ENCODE data around the gene DNAH17. TPM values are rescaled to one million over a fixed set of nuclear protein-coding genes. Genes with fewer than 3 reads are reported as not detected.

The DNAH17 gene
- total and polyA plus RNA-seq, 4 experiments from 2014 or later: 0.49 to 1.0 (median 0.78) TPM; not detected in 1

DNA sequence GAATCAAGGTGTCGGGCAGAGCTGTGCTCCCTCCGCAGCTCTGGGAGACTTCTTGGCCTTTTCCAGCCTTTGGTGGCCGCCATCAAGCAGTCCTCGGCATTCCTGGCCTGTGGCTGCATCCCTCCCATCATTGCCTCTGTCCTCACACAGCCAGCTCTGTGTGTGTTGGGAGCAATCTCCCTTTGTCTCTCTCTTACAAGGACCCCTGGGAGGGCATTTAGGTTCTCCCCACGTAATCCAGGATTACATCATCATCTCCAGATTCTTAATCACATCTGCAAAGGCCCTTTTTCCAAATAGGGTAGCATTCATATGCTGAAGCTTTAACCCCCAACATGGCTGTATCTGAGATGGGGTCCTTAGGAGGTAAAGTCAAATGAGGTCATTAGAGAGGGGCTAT, 4.1 kb upstream of the DNAH17 start:
- H3K9me3 ChIP-seq (ENCODE audit: control insufficient read depth in 1 of 2, low read length in 2 of 2): no peaks in the 10 kb centered on the region
- no peak overlapping the region for H3K27ac ChIP-seq (ENCODE audit: low read depth, low read length)
- ChIA-PET CTCF (ENCODE audit: partially characterized antibody) (interaction anchor here (1.1 kb wide), 1 partner anchor 12 kb away, joined by 3 read pairs; no protein-coding TSS in a partner anchor), POLR2A (ENCODE audit: partially characterized antibody) (interaction anchor here (0.7 kb wide), 1 partner anchor 140 kb away, joined by 3 read pairs; no protein-coding TSS in a partner anchor)
- no peak overlapping the region for H3K4me3 ChIP-seq (ENCODE audit: low read length in 2 of 2)
- H3K36me3 ChIP-seq (ENCODE audit: insufficient read depth, low read length): no peaks in the 10 kb centered on the region
- H3K36me3 Mint-ChIP-seq: no peaks in the 10 kb centered on the region
- no peaks in the 10 kb centered on the region for H3K4me1 ChIP-seq (ENCODE audit: insufficient read depth, low read length)
- H3K9me3 Mint-ChIP-seq: no peaks in the 10 kb centered on the region
- peaks cover 0 to 2% (median 0%) of the 10 kb centered on the region in 4 donors for H3K4me1 Mint-ChIP-seq
- H3K27ac Mint-ChIP-seq: no peak overlapping the region
- peaks cover 2 to 7% of the 10 kb centered on the region in 2 donors for H3K27me3 Mint-ChIP-seq
- H3K27me3 ChIP-seq (ENCODE audit: insufficient read depth, low read length): no peaks in the 10 kb centered on the region
- intact Hi-C loops (cut with micrococcal nuclease): no loop called here
- DNase-seq: no peak
- H3K4me3 Mint-ChIP-seq: no peak overlapping the region

DNA sequence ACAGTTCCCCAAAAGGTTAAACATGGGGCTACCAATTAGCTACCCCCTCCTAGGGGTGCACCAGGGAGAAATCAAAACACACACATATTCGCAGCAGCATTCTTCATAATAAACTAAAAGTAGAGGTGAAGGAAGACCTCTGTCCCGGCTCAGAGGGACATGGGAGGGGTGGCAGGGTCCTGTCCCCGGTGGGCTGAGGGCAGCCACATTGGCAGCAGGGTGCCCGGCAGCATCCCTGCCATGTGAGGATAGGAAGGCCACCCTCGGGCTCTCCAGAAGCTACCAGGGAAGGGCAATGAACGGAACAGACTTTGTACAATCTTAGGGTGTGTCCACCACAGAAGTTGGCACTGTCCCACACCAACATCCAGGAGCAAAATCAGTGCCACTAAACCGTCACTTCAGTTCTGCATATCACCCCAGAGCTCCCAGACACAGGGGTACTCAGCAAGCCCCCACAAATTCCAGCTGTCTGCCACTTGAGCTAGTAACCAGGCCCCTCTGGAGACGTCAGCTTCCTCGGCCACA, 3.1 kb upstream of the DNAH17 start:
- Histone ChIP-seq H3K9me3 (ENCODE audit: control insufficient read depth in 1 of 2, low read length in 2 of 2) (no peaks in the 10 kb centered on the region), H3K27me3 (ENCODE audit: insufficient read depth, low read length) (no peaks in the 10 kb centered on the region), H3K36me3 (ENCODE audit: insufficient read depth, low read length) (no peaks in the 10 kb centered on the region), H3K4me3 (ENCODE audit: low read length in 2 of 2) (no peak overlapping the region), H3K4me1 (ENCODE audit: insufficient read depth, low read length) (no peaks in the 10 kb centered on the region), H3K27ac (ENCODE audit: low read depth, low read length) (no peak overlapping the region)
- CTCF ChIA-PET (ENCODE audit: partially characterized antibody): interaction anchor here (1.1 kb wide), 1 partner anchor 11 kb away, joined by 3 read pairs; no protein-coding TSS in a partner anchor
- Mint-ChIP-seq H3K27me3 (peaks cover 2 to 7% of the 10 kb centered on the region in 2 donors), H3K9me3 (no peaks in the 10 kb centered on the region), H3K27ac (no peak overlapping the region), H3K4me1 (peaks cover 0 to 2% (median 0%) of the 10 kb centered on the region in 4 donors), H3K36me3 (no peaks in the 10 kb centered on the region), H3K4me3 (no peak overlapping the region)
- DNase-seq: no peak
- POLR2A ChIA-PET (ENCODE audit: partially characterized antibody): no interaction called here
- intact Hi-C loops (cut with micrococcal nuclease): no loop called here

GRCh38 chr17:78576389-78577112, 645 bp downstream of the DNAH17 start:
- no peaks in the 10 kb centered on the region for H3K27me3 Mint-ChIP-seq
- Histone ChIP-seq H3K4me3 (ENCODE audit: low read length in 2 of 2) (no peak overlapping the region), H3K4me1 (ENCODE audit: insufficient read depth, low read length) (no peaks in the 10 kb centered on the region), H3K27ac (ENCODE audit: low read depth, low read length) (no peak overlapping the region), H3K27me3 (ENCODE audit: insufficient read depth, low read length) (no peaks in the 10 kb centered on the region), H3K36me3 (ENCODE audit: insufficient read depth, low read length) (no peaks in the 10 kb centered on the region), H3K9me3 (ENCODE audit: control insufficient read depth in 1 of 2, low read length in 2 of 2) (no peaks in the 10 kb centered on the region)
- POLR2A ChIA-PET (ENCODE audit: partially characterized antibody): no interaction called here
- H3K4me1 Mint-ChIP-seq: no peaks in the 10 kb centered on the region
- H3K36me3 Mint-ChIP-seq: no peaks in the 10 kb centered on the region
- H3K27ac Mint-ChIP-seq: no peak overlapping the region
- CTCF ChIA-PET (ENCODE audit: partially characterized antibody): interaction anchor here (0.5 kb wide), 1 partner anchor 131 kb away, joined by 3 read pairs; no protein-coding TSS in a partner anchor
- no peak overlapping the region for H3K4me3 Mint-ChIP-seq
- H3K9me3 Mint-ChIP-seq: no peaks in the 10 kb centered on the region
- intact Hi-C loops (cut with micrococcal nuclease): no loop called here
- DNase-seq: no peak

GRCh38 chr17:78575899-78576298, 1.3 kb downstream of the DNAH17 start:
- Histone ChIP-seq H3K27me3 (ENCODE audit: insufficient read depth, low read length) (no peaks in the 10 kb centered on the region), H3K36me3 (ENCODE audit: insufficient read depth, low read length) (no peaks in the 10 kb centered on the region), H3K4me3 (ENCODE audit: low read length in 2 of 2) (no peak overlapping the region), H3K9me3 (ENCODE audit: control insufficient read depth in 1 of 2, low read length in 2 of 2) (no peaks in the 10 kb centered on the region), H3K4me1 (ENCODE audit: insufficient read depth, low read length) (no peaks in the 10 kb centered on the region), H3K27ac (ENCODE audit: low read depth, low read length) (no peak overlapping the region)
- H3K27me3 Mint-ChIP-seq: peaks cover 0 to 2% of the 10 kb centered on the region in 2 donors
- ChIA-PET CTCF (ENCODE audit: partially characterized antibody) (no interaction called here), POLR2A (ENCODE audit: partially characterized antibody) (no interaction called here)
- H3K9me3 Mint-ChIP-seq: no peaks in the 10 kb centered on the region
- H3K4me1 Mint-ChIP-seq: no peaks in the 10 kb centered on the region
- no peaks in the 10 kb centered on the region for H3K36me3 Mint-ChIP-seq
- intact Hi-C loops (cut with micrococcal nuclease): no loop called here
- no peak overlapping the region for H3K4me3 Mint-ChIP-seq
- DNase-seq: no peak
- peak overlapping the region in 1 of 7 donors; percentile 31 for H3K27ac Mint-ChIP-seq

GRCh38 chr17:78575340-78575739, 1.9 kb downstream of the DNAH17 start:
- Mint-ChIP-seq H3K27ac (peak overlapping the region in 2 of 7 donors; percentile 19 to 47), H3K36me3 (no peaks in the 10 kb centered on the region), H3K4me3 (no peak overlapping the region), H3K27me3 (peaks cover 0 to 4% of the 10 kb centered on the region in 2 donors), H3K4me1 (no peaks in the 10 kb centered on the region), H3K9me3 (no peaks in the 10 kb centered on the region)
- no peaks in the 10 kb centered on the region for H3K27me3 ChIP-seq (ENCODE audit: insufficient read depth, low read length)
- H3K36me3 ChIP-seq (ENCODE audit: insufficient read depth, low read length): no peaks in the 10 kb centered on the region
- H3K27ac ChIP-seq (ENCODE audit: low read depth, low read length): no peak overlapping the region
- ChIA-PET POLR2A (ENCODE audit: partially characterized antibody) (no interaction called here), CTCF (ENCODE audit: partially characterized antibody) (no interaction called here)
- no peaks in the 10 kb centered on the region for H3K9me3 ChIP-seq (ENCODE audit: control insufficient read depth in 1 of 2, low read length in 2 of 2)
- DNase-seq: no peak
- intact Hi-C loops (cut with micrococcal nuclease): no loop called here
- no peaks in the 10 kb centered on the region for H3K4me1 ChIP-seq (ENCODE audit: insufficient read depth, low read length)
- no peak overlapping the region for H3K4me3 ChIP-seq (ENCODE audit: low read length in 2 of 2)

DNA sequence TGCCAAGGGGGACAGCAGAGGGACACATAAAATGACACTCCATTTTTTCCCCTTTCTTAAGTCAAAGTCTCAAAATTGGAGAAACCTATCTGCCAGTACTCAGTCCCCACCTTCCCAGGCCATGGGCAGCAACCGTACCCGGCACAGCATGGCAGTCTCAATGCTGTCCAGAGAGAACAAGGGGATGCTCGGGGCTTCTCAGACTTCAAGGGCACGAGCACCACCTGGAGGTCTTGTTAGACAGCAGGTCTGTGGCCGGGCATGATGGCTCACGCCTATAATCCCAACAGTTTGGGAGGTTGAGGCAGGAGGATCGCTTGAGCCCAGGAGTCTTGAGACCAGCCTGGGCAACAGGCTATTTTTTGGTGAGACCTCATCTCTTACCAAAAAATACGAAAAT, 3.2 kb downstream of the DNAH17 start:
- DNase-seq: peak in 1 of 5 donors; percentile 4
- H3K9me3 Mint-ChIP-seq: no peaks in the 10 kb centered on the region

DNA sequence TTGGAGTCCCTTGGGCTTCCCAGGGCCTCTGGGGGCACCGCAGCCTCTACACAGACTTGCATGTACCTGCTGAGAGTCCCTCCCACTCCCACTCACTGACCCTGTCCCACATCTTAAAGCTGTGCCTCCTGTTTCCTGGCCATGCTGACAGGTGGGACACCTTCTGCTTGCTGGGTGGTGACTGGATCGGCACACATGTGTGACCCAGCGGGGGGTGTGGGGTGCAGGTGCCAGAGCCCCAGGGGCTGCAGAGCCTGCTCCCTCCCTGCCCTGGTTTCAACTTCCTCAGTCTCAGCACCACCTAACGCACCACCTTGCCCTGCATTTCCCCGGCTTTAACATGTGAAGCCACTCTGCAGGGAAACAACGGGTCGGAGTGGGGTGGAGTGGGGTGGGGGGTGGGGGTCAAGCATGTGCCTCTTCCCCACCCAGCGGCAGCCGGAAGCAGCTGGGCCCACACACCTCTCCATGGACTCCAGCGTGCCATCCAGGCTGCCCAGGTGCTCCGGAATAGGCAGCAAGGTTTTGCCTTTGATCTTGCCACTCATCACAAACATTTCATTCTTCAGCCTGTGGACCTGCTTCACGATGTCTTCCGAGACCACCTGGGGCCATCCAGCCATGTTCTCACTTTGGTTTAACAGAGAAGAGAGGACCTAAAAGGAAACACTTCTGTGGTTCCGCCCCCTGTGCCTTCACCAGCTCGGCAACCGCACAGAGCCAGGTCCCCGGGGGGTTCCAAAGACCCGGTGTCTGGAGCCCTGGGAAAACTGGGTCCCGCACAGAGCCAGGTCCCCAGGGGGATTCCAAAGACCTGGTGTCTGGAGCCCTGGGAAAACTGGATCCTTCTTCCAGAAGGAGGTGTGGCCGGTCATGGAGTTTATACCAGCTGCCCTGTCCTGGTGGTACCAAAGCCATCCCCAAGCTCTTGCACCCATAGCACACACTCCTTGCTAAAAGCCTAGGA, 4.7 kb downstream of the DNAH17 start:
- POLR2A ChIA-PET (ENCODE audit: partially characterized antibody): no interaction called here

More for the DNA sequence above, 3.2 kb downstream of the DNAH17 start:
- Histone ChIP-seq H3K4me3 (ENCODE audit: low read length in 2 of 2) (no peak overlapping the region), H3K4me1 (ENCODE audit: insufficient read depth, low read length) (no peaks in the 10 kb centered on the region), H3K27me3 (ENCODE audit: insufficient read depth, low read length) (no peaks in the 10 kb centered on the region), H3K9me3 (ENCODE audit: control insufficient read depth in 1 of 2, low read length in 2 of 2) (no peaks in the 10 kb centered on the region), H3K36me3 (ENCODE audit: insufficient read depth, low read length) (no peaks in the 10 kb centered on the region), H3K27ac (ENCODE audit: low read depth, low read length) (no peak overlapping the region)
- no peaks in the 10 kb centered on the region for H3K4me1 Mint-ChIP-seq
- intact Hi-C loops (cut with micrococcal nuclease): no loop called here
- no peak overlapping the region for H3K27ac Mint-ChIP-seq
- ChIA-PET POLR2A (ENCODE audit: partially characterized antibody) (no interaction called here), CTCF (ENCODE audit: partially characterized antibody) (no interaction called here)
- peaks cover 1 to 6% of the 10 kb centered on the region in 2 donors for H3K27me3 Mint-ChIP-seq
- no peaks in the 10 kb centered on the region for H3K36me3 Mint-ChIP-seq
- H3K4me3 Mint-ChIP-seq: no peak overlapping the region

More for the DNA sequence above, 4.7 kb downstream of the DNAH17 start:
- Histone ChIP-seq H3K27ac (ENCODE audit: low read depth, low read length) (no peak overlapping the region), H3K36me3 (ENCODE audit: insufficient read depth, low read length) (no peaks in the 10 kb centered on the region), H3K4me1 (ENCODE audit: insufficient read depth, low read length) (no peaks in the 10 kb centered on the region), H3K27me3 (ENCODE audit: insufficient read depth, low read length) (no peaks in the 10 kb centered on the region), H3K4me3 (ENCODE audit: low read length in 2 of 2) (no peak overlapping the region), H3K9me3 (ENCODE audit: control insufficient read depth in 1 of 2, low read length in 2 of 2) (no peaks in the 10 kb centered on the region)
- Mint-ChIP-seq H3K4me1 (no peaks in the 10 kb centered on the region), H3K27ac (peak overlapping the region in 1 of 7 donors; percentile 59), H3K9me3 (no peaks in the 10 kb centered on the region), H3K4me3 (no peak overlapping the region), H3K27me3 (peaks cover 3 to 7% of the 10 kb centered on the region in 2 donors), H3K36me3 (no peaks in the 10 kb centered on the region)
- intact Hi-C loops (cut with micrococcal nuclease): no loop called here
- CTCF ChIA-PET (ENCODE audit: partially characterized antibody): no interaction called here
- no peak for DNase-seq
